Measurements from ENCODE around the gene COL15A1. TPM values are rescaled to one million over a fixed set of nuclear protein-coding genes. Genes with fewer than 3 reads are reported as not detected.

The COL15A1 gene
- total RNA-seq, 4 donors from 2014 or later = 1.4 to 16.5 (median 5.6) TPM

GRCh38 chr9:98972716-98973115, 29.0 kb downstream of the COL15A1 start:
- H3K27ac ChIP-seq = peak overlapping the region in 1 of 4 donors; percentile 41
- no peaks in the 10 kb centered on the region for H3K9me3 ChIP-seq
- H3K27me3 ChIP-seq = no peaks in the 10 kb centered on the region
- H3K4me3 ChIP-seq = no peak overlapping the region
- DNase-seq = no peak
- TF ChIP-seq CTCF (IDR thresholded peaks at IDR 0.05) = no peak
- H3K4me1 ChIP-seq = peaks cover 0 to 22% (median 2%) of the 10 kb centered on the region in 4 donors
- no peaks in the 10 kb centered on the region for H3K36me3 ChIP-seq

GRCh38 chr9:98973171-98973570, 29.5 kb downstream of the COL15A1 start:
- H3K9me3 ChIP-seq = no peaks in the 10 kb centered on the region
- H3K36me3 ChIP-seq = no peaks in the 10 kb centered on the region
- no peak overlapping the region for H3K4me3 ChIP-seq
- peaks cover 0 to 22% (median 2%) of the 10 kb centered on the region in 4 donors for H3K4me1 ChIP-seq
- H3K27me3 ChIP-seq = no peaks in the 10 kb centered on the region
- peak overlapping the region in 1 of 4 donors; percentile 41 for H3K27ac ChIP-seq
- TF ChIP-seq POLR2A (IDR thresholded peaks at IDR 0.05) (no peak), CTCF (IDR thresholded peaks at IDR 0.05) (no peak)
- DNase-seq = no peak

GRCh38 chr9:98973576-98973975, 29.9 kb downstream of the COL15A1 start:
- peak overlapping the region in 1 of 4 donors; percentile 41 for H3K27ac ChIP-seq
- H3K4me1 ChIP-seq = peaks cover 0 to 22% (median 2%) of the 10 kb centered on the region in 4 donors
- no peak overlapping the region for H3K4me3 ChIP-seq
- H3K27me3 ChIP-seq = no peaks in the 10 kb centered on the region
- no peak for DNase-seq
- TF ChIP-seq POLR2A (IDR thresholded peaks at IDR 0.05) (no peak), CTCF (IDR thresholded peaks at IDR 0.05) (no peak)
- no peaks in the 10 kb centered on the region for H3K9me3 ChIP-seq
- H3K36me3 ChIP-seq = no peaks in the 10 kb centered on the region

GRCh38 chr9:98974106-98974505, 30.4 kb downstream of the COL15A1 start:
- Histone ChIP-seq H3K4me1 (peaks cover 0 to 22% (median 2%) of the 10 kb centered on the region in 4 donors), H3K27me3 (no peaks in the 10 kb centered on the region), H3K4me3 (no peak overlapping the region), H3K27ac (peak overlapping the region in 1 of 4 donors; percentile 41), H3K36me3 (no peaks in the 10 kb centered on the region), H3K9me3 (no peaks in the 10 kb centered on the region)
- no peak for DNase-seq
- TF ChIP-seq CTCF (IDR thresholded peaks at IDR 0.05) (no peak), POLR2A (IDR thresholded peaks at IDR 0.05) (no peak)

GRCh38 chr9:98974554-98974953, 30.8 kb downstream of the COL15A1 start:
- TF ChIP-seq POLR2A (IDR thresholded peaks at IDR 0.05) (no peak), CTCF (IDR thresholded peaks at IDR 0.05) (no peak)
- DNase-seq = no peak
- Histone ChIP-seq H3K36me3 (no peaks in the 10 kb centered on the region), H3K9me3 (no peaks in the 10 kb centered on the region), H3K4me1 (peaks cover 0 to 22% (median 2%) of the 10 kb centered on the region in 4 donors), H3K27ac (peak overlapping the region in 1 of 4 donors; percentile 41), H3K4me3 (peak overlapping the region in 1 of 4 donors; percentile 13), H3K27me3 (no peaks in the 10 kb centered on the region)

Data from Peyer's patch (tissue), 4 donors.